GM21390 (cell line): ENCODE results near the gene ERMARD.

ENCODE experiments used
- ATAC-seq: cut with Tn5 transposase; IDR thresholded peaks from one replicate; pipeline ENCODE4 v1.9.1; 2021; ENCODE audit not compliant: unreplicated experiment

Gene ERMARD

GRCh38 chr6:169783401-169783800, 32.0 kb downstream of the ERMARD start:
- no peak for ATAC-seq

GRCh38 chr6:169783971-169784820, 32.8 kb downstream of the ERMARD start:
- no peak for ATAC-seq

- no peak for ATAC-seq
These were observed 33.5 kb downstream of the ERMARD start for GRCh38 chr6:169784821-169785340.

GRCh38 chr6:169785566-169785965, 34.1 kb downstream of the ERMARD start:
- no peak for ATAC-seq

- no peak for ATAC-seq
These were observed 34.9 kb downstream of the ERMARD start for GRCh38 chr6:169786349-169786748.

GRCh38 chr6:169787797-169788196, 36.4 kb downstream of the ERMARD start:
- no peak for ATAC-seq

- ATAC-seq: no peak
These were observed 37.4 kb downstream of the ERMARD start for GRCh38 chr6:169788809-169789145.

- ATAC-seq: no peak
These were observed 37.9 kb downstream of the ERMARD start for GRCh38 chr6:169789146-169789943.

GRCh38 chr6:169789944-169790927, 38.8 kb downstream of the ERMARD start:
- ATAC-seq: peak; percentile 96

- no peak for ATAC-seq
These were observed 40.3 kb downstream of the ERMARD start for GRCh38 chr6:169791721-169792131.

- no peak for ATAC-seq
These were observed 41.0 kb downstream of the ERMARD start for GRCh38 chr6:169792306-169793015.

- no peak for ATAC-seq
These were observed 42.0 kb downstream of the ERMARD start for GRCh38 chr6:169793408-169793807.

GRCh38 chr6:169794317-169795055, 43.1 kb downstream of the ERMARD start:
- no peak for ATAC-seq

- ATAC-seq: no peak
These were observed 43.8 kb downstream of the ERMARD start for GRCh38 chr6:169795196-169795595.

- no peak for ATAC-seq
These were observed 47.5 kb downstream of the ERMARD start for GRCh38 chr6:169798764-169799473.

- ATAC-seq: no peak
These were observed 48.1 kb downstream of the ERMARD start for GRCh38 chr6:169799474-169799926.

GRCh38 chr6:169800116-169800667, 48.8 kb downstream of the ERMARD start:
- no peak for ATAC-seq

- ATAC-seq: no peak
These were observed 49.4 kb downstream of the ERMARD start for GRCh38 chr6:169800668-169801395.
